ENCODE results near the gene OR8K5.
"Not testable (repeated sequence)": the region's sequence is repeated elsewhere in the genome, so short reads cannot be mapped to it uniquely, and the experiment has no call there.

The OR8K5 gene

GRCh38 chr11:56160217-56160616, at the start of gene OR8K5:
TSS of gene OR8K5 (minus strand) at chr11:56160317. CDS start at chr11:56160317, 0 bp downstream.
- no peak for DNase-seq

GRCh38 chr11:56207790-56208189, 47.7 kb upstream of the OR8K5 start:
- DNase-seq: no peak

- DNase-seq: no peak
Measured at GRCh38 chr11:56197367-56197766, 37.2 kb upstream of the OR8K5 start.

GRCh38 chr11:56196705-56197104, 36.6 kb upstream of the OR8K5 start:
- no peak for DNase-seq

- DNase-seq: no peak
Measured at GRCh38 chr11:56188602-56189001, 28.5 kb upstream of the OR8K5 start.

GRCh38 chr11:56183459-56183858, 23.3 kb upstream of the OR8K5 start:
- no peak for DNase-seq

GRCh38 chr11:56176318-56176717, 16.2 kb upstream of the OR8K5 start, which contains the start of gene OR5J2:
TSS of gene OR5J2 (plus strand) at chr11:56176618. CDS start at chr11:56176618, 0 bp downstream.
- no peak for DNase-seq

GRCh38 chr11:56172256-56172830, 12.2 kb upstream of the OR8K5 start:
- no peak for DNase-seq

- no peak for DNase-seq
Measured at GRCh38 chr11:56163804-56164203, 3.7 kb upstream of the OR8K5 start.

- DNase-seq: no peak
Measured at GRCh38 chr11:56152333-56152732, 7.8 kb downstream of the OR8K5 start.

- DNase-seq: no peak
Measured at GRCh38 chr11:56151376-56151775, 8.7 kb downstream of the OR8K5 start.

GRCh38 chr11:56143681-56144080, 16.4 kb downstream of the OR8K5 start:
- DNase-seq: not testable (repeated sequence)

GRCh38 chr11:56140151-56140661, 19.9 kb downstream of the OR8K5 start, which contains the start of gene OR8J3:
TSS of gene OR8J3 (minus strand) at chr11:56140201. CDS start at chr11:56137718, 2,483 bp downstream.
- DNase-seq: no peak

- DNase-seq: no peak
Measured at GRCh38 chr11:56122073-56122472, 38.0 kb downstream of the OR8K5 start, which contains the start of gene OR8H3. TSS of gene OR8H3 (plus strand) at chr11:56122373. CDS start at chr11:56122373, 0 bp downstream.
